ENCODE measurements around the gene TECTA.

Gene TECTA

GRCh38 chr11:121100943-121101342 is at the start of gene TECTA:
Gene TECTA (plus strand): TSS chr11:121101243. CDS start chr11:121102666, 1,423 bp downstream.
- no peak for DNase-seq (ENCODE audit: low read depth in 2 of 2, low spot score in 1 of 2)

GRCh38 chr11:121053244-121053643 is 47.8 kb upstream of the TECTA start:
- no peak for DNase-seq (ENCODE audit: low read depth in 2 of 2, low spot score in 1 of 2)

- no peak for DNase-seq (ENCODE audit: low read depth in 2 of 2, low spot score in 1 of 2)
These were observed 46.8 kb upstream of the TECTA start for GRCh38 chr11:121054266-121054665.

GRCh38 chr11:121055076-121055475 is 46.0 kb upstream of the TECTA start:
- no peak for DNase-seq (ENCODE audit: low read depth in 2 of 2, low spot score in 1 of 2)

- DNase-seq (ENCODE audit: low read depth in 2 of 2, low spot score in 1 of 2), result no peak
These were observed 43.1 kb upstream of the TECTA start for GRCh38 chr11:121057922-121058321.

GRCh38 chr11:121058941-121059340 is 42.1 kb upstream of the TECTA start:
- DNase-seq (ENCODE audit: low read depth in 2 of 2, low spot score in 1 of 2), result no peak

- DNase-seq (ENCODE audit: low read depth in 2 of 2, low spot score in 1 of 2), result no peak
These were observed 41.4 kb upstream of the TECTA start for GRCh38 chr11:121059605-121060004.

- no peak for DNase-seq (ENCODE audit: low read depth in 2 of 2, low spot score in 1 of 2)
These were observed 37.3 kb upstream of the TECTA start for GRCh38 chr11:121063728-121064127.

- no peak for DNase-seq (ENCODE audit: low read depth in 2 of 2, low spot score in 1 of 2)
These were observed 34.4 kb upstream of the TECTA start for GRCh38 chr11:121066623-121067022.

- DNase-seq (ENCODE audit: low read depth in 2 of 2, low spot score in 1 of 2), result no peak
These were observed 34.0 kb upstream of the TECTA start for GRCh38 chr11:121067026-121067425.

GRCh38 chr11:121067453-121067852 is 33.6 kb upstream of the TECTA start:
- no peak for DNase-seq (ENCODE audit: low read depth in 2 of 2, low spot score in 1 of 2)

- DNase-seq (ENCODE audit: low read depth in 2 of 2, low spot score in 1 of 2), result no peak
These were observed 32.9 kb upstream of the TECTA start for GRCh38 chr11:121067962-121068647.

GRCh38 chr11:121068787-121069186 is 32.3 kb upstream of the TECTA start:
- no peak for DNase-seq (ENCODE audit: low read depth in 2 of 2, low spot score in 1 of 2)

GRCh38 chr11:121070951-121071845 is 29.8 kb upstream of the TECTA start:
- DNase-seq (ENCODE audit: low read depth in 2 of 2, low spot score in 1 of 2), result no peak

GRCh38 chr11:121071846-121072450 is 29.1 kb upstream of the TECTA start:
- DNase-seq (ENCODE audit: low read depth in 2 of 2, low spot score in 1 of 2), result no peak

- no peak for DNase-seq (ENCODE audit: low read depth in 2 of 2, low spot score in 1 of 2)
These were observed 19.7 kb upstream of the TECTA start for GRCh38 chr11:121081321-121081720.

GRCh38 chr11:121082219-121082618 is 18.8 kb upstream of the TECTA start:
- no peak for DNase-seq (ENCODE audit: low read depth in 2 of 2, low spot score in 1 of 2)

- DNase-seq (ENCODE audit: low read depth in 2 of 2, low spot score in 1 of 2), result no peak
These were observed 18.4 kb upstream of the TECTA start for GRCh38 chr11:121082670-121083069.

GRCh38 chr11:121086866-121087265 is 14.2 kb upstream of the TECTA start:
- no peak for DNase-seq (ENCODE audit: low read depth in 2 of 2, low spot score in 1 of 2)

- DNase-seq (ENCODE audit: low read depth in 2 of 2, low spot score in 1 of 2), result no peak
These were observed 11.5 kb upstream of the TECTA start for GRCh38 chr11:121089566-121089965.

- no peak for DNase-seq (ENCODE audit: low read depth in 2 of 2, low spot score in 1 of 2)
These were observed 10.8 kb upstream of the TECTA start for GRCh38 chr11:121090145-121090721.

Measured in stimulated activated CD8-positive, alpha-beta memory T cell treated with anti-CD3 and anti-CD28 coated beads, Interleukin-4, amount 100 ng/mL, for 1 hour (primary cell).